Motor neuron (in vitro differentiated cells): ENCODE data around the gene NARF. TPM values are rescaled to one million over a fixed set of nuclear protein-coding genes. Genes with fewer than 3 reads are reported as not detected.

ENCODE experiments used
- ATAC-seq, 8 experiments: fragments of 200-7000 bp; cut with Tn5 transposase; replicated peaks in 6 of 8; 2 replicates each; pipeline ENCODE4 v1.8.0; 2021; ENCODE audit warnings: mild to moderate bottlenecking in 8 of 8, moderate library complexity in 8 of 8
- H3K27ac ChIP-seq, 2 donors: fragments of 250-450 bp; sonication (Bioruptor Pico); 2 replicates each; pipeline ENCODE4 v1.9.0; 2021; ENCODE audit warnings: antibody characterized with exemption in 2 of 2, mild to moderate bottlenecking in 2 of 2, moderate library complexity in 1 of 2
- H3K4me1 ChIP-seq, 2 donors: fragments of 250-450 bp; sonication (Bioruptor Pico); replicated peaks in 1 of 2; 2 replicates each; pipeline ENCODE4 v1.6.1; 2021; ENCODE audit warnings: antibody characterized with exemption in 2 of 2, mild to moderate bottlenecking in 2 of 2, moderate library complexity in 1 of 2
- H3K4me3 ChIP-seq, 5 donors: fragments of 250-450 bp; sonication (Bioruptor Pico); 2 replicates each; pipeline ENCODE4 v1.9.0; 2021; ENCODE audit warnings: antibody characterized with exemption in 5 of 5, mild to moderate bottlenecking in 5 of 5, moderate library complexity in 4 of 5
- WGBS, 10 experiments: fragments of 450-650 bp; shearing (Covaris generic); methylation state at CpG; one replicate each; pipeline ENCODE4 v1.0.0; 2022; 5-methylcytosine and 5-hydroxymethylcytosine counted together
- in situ Hi-C, 9 experiments: fragments of 400-800 bp; cut with MboI; loops; one replicate each; pipeline ENCODE4 v1.15.0; 2021; ENCODE audit warnings: low sequenced_read_pairs in 9 of 9, low pct_unique_long_range_greater_than_20kb in 2 of 9; ENCODE audit not compliant: unreplicated experiment in 9 of 9
- total RNA-seq, 8 experiments: library from RNA; unstranded; fragments of 300-600 nt; gene quantifications; 2 replicates each; pipeline versions ENCODE4 v1.2.3 to v1.2.4, GENCODE V29; 2022

The NARF gene
- total RNA-seq, 8 experiments from 2014 or later, result 41.4 to 128 (median 70.6) TPM

- Histone ChIP-seq H3K4me3 (no peak overlapping the region), H3K27ac (no peak overlapping the region), H3K4me1 (peaks cover 0 to 9% of the 10 kb centered on the region in 2 donors)
- no peak for ATAC-seq
- in situ Hi-C loops, result no loop called here
- 88 to 100% (median 91%) methylated on average over 2 to 6 of the region's 15 CpGs; no CpG with 5 or more reads in 7 of the 10 experiments for WGBS, 10 experiments
These were observed 33.0 kb downstream of the NARF start for GRCh38 chr17:82491533-82491932.

GRCh38 chr17:82492643-82493225 is 34.2 kb downstream of the NARF start:
- in situ Hi-C loops, result no loop called here
- Histone ChIP-seq H3K4me3 (no peak overlapping the region), H3K4me1 (peaks cover 0 to 6% of the 10 kb centered on the region in 2 donors), H3K27ac (no peak overlapping the region)
- 8 to 100% (median 65%) methylated on average over 1 to 10 of the region's 13 CpGs; no CpG with 5 or more reads in 2 of the 10 experiments for WGBS, 10 experiments
- ATAC-seq, result peak in 2 of 8 experiments; percentile 1 to 6

GRCh38 chr17:82493226-82493781 is 34.8 kb downstream of the NARF start:
- in situ Hi-C loops, result no loop called here
- H3K27ac ChIP-seq, result no peak overlapping the region
- 10 to 100% (median 80%) methylated on average over 1 to 4 of the region's 12 CpGs; no CpG with 5 or more reads in 4 of the 10 experiments for WGBS, 10 experiments

GRCh38 chr17:82494236-82495055 is 35.9 kb downstream of the NARF start:
- Histone ChIP-seq H3K4me3 (peak overlapping the region in 1 of 5 donors; percentile 25), H3K27ac (peak overlapping the region; percentile 23 to 51), H3K4me1 (peaks cover 4 to 8% of the 10 kb centered on the region in 2 donors)
- WGBS, 10 experiments, result 0 to 17% (median 3%) methylated on average over 1 to 11 of the region's 17 CpGs; no CpG with 5 or more reads in 3 of the 10 experiments
- peak; percentile 29 to 88 (median 76) for ATAC-seq
- in situ Hi-C loops, result no loop called here

More at GRCh38 chr17:82493226-82493781, 34.8 kb downstream of the NARF start:
- Histone ChIP-seq H3K4me3 (no peak overlapping the region), H3K4me1 (peaks cover 4 to 10% of the 10 kb centered on the region in 2 donors)
- no peak for ATAC-seq

GRCh38 chr17:82495844-82496528 is 37.4 kb downstream of the NARF start:
- no peak for ATAC-seq
- WGBS, 10 experiments, result 50 to 95% (median 90%) methylated on average over 1 to 4 of the region's 12 CpGs; no CpG with 5 or more reads in 5 of the 10 experiments
- Histone ChIP-seq H3K4me1 (peaks cover 4 to 8% of the 10 kb centered on the region in 2 donors), H3K4me3 (peak overlapping the region in 1 of 5 donors; percentile 63), H3K27ac (no peak overlapping the region)
- in situ Hi-C loops, result no loop called here

- H3K4me3 ChIP-seq, result peak overlapping the region; percentile 56 to 70 (median 64)
- peak overlapping the region; percentile 60 to 63 for H3K27ac ChIP-seq
- 0 to 95% (median 26%) methylated on average over 3 to 18 of the region's 83 CpGs; no CpG with 5 or more reads in 5 of the 10 experiments for WGBS, 10 experiments
- in situ Hi-C loops, result no loop called here
- ATAC-seq, result peak; percentile 35 to 83 (median 74)
- peaks cover 4 to 8% of the 10 kb centered on the region in 2 donors for H3K4me1 ChIP-seq
These were observed 38.2 kb downstream of the NARF start for GRCh38 chr17:82496529-82497434.

- Histone ChIP-seq H3K4me1 (peaks cover 4 to 8% of the 10 kb centered on the region in 2 donors), H3K4me3 (peak overlapping the region; percentile 56 to 70 (median 64)), H3K27ac (peak overlapping the region; percentile 80)
- in situ Hi-C loops, result no loop called here
- WGBS, 10 experiments, result 0 to 80% (median 30%) methylated on average over 3 to 9 of the region's 66 CpGs; no CpG with 5 or more reads in 5 of the 10 experiments
- ATAC-seq, result peak; percentile 10 to 81 (median 71)
These were observed 39.2 kb downstream of the NARF start for GRCh38 chr17:82497483-82498405.

GRCh38 chr17:82502207-82502606 is 43.7 kb downstream of the NARF start:
- peak in 1 of 8 experiments; percentile 31 for ATAC-seq
- 0 to 89% (median 50%) methylated on average over 1 to 8 of the region's 8 CpGs; no CpG with 5 or more reads in 4 of the 10 experiments for WGBS, 10 experiments
- in situ Hi-C loops, result no loop called here
- Histone ChIP-seq H3K4me3 (no peak overlapping the region), H3K4me1 (peaks cover 4% of the 10 kb centered on the region in 2 donors), H3K27ac (no peak overlapping the region)

- peaks cover under 1 to 1% of the 10 kb centered on the region in 2 donors for H3K4me1 ChIP-seq
- WGBS, 10 experiments, result 30 to 100% (median 53%) methylated on average over 1 to 4 of the region's 12 CpGs; no CpG with 5 or more reads in 2 of the 10 experiments
- in situ Hi-C loops, result no loop called here
- H3K4me3 ChIP-seq, result no peak overlapping the region
- peak in 1 of 8 experiments; percentile 14 for ATAC-seq
- no peak overlapping the region for H3K27ac ChIP-seq
These were observed 44.7 kb downstream of the NARF start for GRCh38 chr17:82503094-82503727.

GRCh38 chr17:82503728-82504308 is 45.3 kb downstream of the NARF start:
- Histone ChIP-seq H3K4me1 (no peaks in the 10 kb centered on the region), H3K4me3 (no peak overlapping the region), H3K27ac (no peak overlapping the region)
- ATAC-seq, result no peak
- 56 to 100% (median 74%) methylated on average over 1 to 5 of the region's 21 CpGs; no CpG with 5 or more reads in 4 of the 10 experiments for WGBS, 10 experiments
- in situ Hi-C loops, result no loop called here
